BJ (cell line): ENCODE data around the gene LIMK1. TPM values are rescaled to one million over a fixed set of nuclear protein-coding genes. Genes with fewer than 3 reads are reported as not detected.

ENCODE experiments used
- CTCF ChIA-PET: fragments of 350-600 bp; formaldehyde crosslinking; extraction: SDS; loops from one replicate; lab custom pipeline; 2021; ENCODE audit warnings: antibody characterized with exemption, inconsistent platforms; lab: Yijun Ruan, JAX
- POLR2A ChIA-PET: fragments of 300-600 bp; sonication (Branson Sonifier 250); formaldehyde crosslinking; extraction: SDS; loops from one replicate; lab custom pipeline; 2021; ENCODE audit warnings: antibody characterized with exemption; lab: Charles Lee
- DNase-seq: peaks from one replicate; pipeline ENCODE4 v3.0.0-alpha.2; 2011; ENCODE audit warnings: low read depth
- H3K27me3 ChIP-seq: 2 replicates; pipeline ENCODE4 v1.6.0; 2011; ENCODE audit warnings: low read length; ENCODE audit not compliant: control insufficient read depth, insufficient read depth
- H3K36me3 ChIP-seq: 2 replicates; pipeline ENCODE4 v1.5.1; 2011; ENCODE audit warnings: low read length; ENCODE audit not compliant: control insufficient read depth, insufficient read depth
- H3K4me3 ChIP-seq: 2 replicates; pipeline ENCODE4 v1.5.1; 2011; ENCODE audit warnings: low read depth, mild to moderate bottlenecking, control low read depth, low read length
- polyA plus RNA-seq: library from polyadenylated mRNA; depleted of rRNA; stranded (reverse); fragments of >200 nt; gene quantifications from 2 replicates; pipeline ENCODE4 v1.2.3, GENCODE V29; 2011
- TF ChIP-seq, protein P1 (sequence below): IDR thresholded peaks from 2 replicates; pipeline ENCODE4 v1.5.1; 2011; ENCODE audit warnings: low read depth, mild to moderate bottlenecking, control low read depth, inconsistent platforms, low read length, moderate library complexity; ENCODE audit not compliant: insufficient read depth

LIMK1 gene
- polyA plus RNA-seq, 1 experiment: 45.7 TPM

DNA sequence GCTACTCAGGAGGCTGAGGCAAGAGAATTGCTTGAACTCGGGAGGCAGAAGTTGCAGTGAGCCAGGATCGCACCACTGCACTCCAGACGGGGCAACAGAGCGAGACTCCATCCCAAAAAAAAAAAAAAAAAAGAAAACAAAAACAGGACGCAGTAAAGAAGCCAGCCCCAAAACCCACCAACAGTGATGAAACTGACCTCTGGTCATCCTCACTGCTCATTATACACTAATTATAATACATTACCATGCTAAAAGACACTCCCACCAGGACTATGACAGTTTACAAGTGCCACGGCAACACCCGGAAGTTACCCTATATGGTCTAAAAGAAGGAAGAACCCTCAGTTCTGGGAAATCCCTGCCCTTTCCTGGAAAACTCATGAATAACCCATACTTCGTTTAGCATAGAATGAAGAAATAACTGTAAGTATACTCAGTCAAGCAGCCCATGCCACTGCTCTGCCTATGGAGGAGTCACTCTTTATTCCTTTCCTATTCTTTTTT is 50.6 kb downstream of the LIMK1 start:
- CTCF ChIA-PET: interaction anchor here (0.7 kb wide), 1 partner anchor 8 kb away, joined by 3 read pairs; no protein-coding TSS in a partner anchor
- DNase-seq: no peak

GRCh38 chr7:74138334-74138867 is 54.8 kb downstream of the LIMK1 start:
- DNase-seq: no peak
- no peak overlapping the region for H3K4me3 ChIP-seq
- H3K36me3 ChIP-seq: no peaks in the 10 kb centered on the region
- H3K27me3 ChIP-seq: no peaks in the 10 kb centered on the region
- CTCF ChIA-PET: interaction anchor here (1.4 kb wide), 1 partner anchor 8 kb away, joined by 3 read pairs; no protein-coding TSS in a partner anchor
- TF ChIP-seq, protein P1, sequence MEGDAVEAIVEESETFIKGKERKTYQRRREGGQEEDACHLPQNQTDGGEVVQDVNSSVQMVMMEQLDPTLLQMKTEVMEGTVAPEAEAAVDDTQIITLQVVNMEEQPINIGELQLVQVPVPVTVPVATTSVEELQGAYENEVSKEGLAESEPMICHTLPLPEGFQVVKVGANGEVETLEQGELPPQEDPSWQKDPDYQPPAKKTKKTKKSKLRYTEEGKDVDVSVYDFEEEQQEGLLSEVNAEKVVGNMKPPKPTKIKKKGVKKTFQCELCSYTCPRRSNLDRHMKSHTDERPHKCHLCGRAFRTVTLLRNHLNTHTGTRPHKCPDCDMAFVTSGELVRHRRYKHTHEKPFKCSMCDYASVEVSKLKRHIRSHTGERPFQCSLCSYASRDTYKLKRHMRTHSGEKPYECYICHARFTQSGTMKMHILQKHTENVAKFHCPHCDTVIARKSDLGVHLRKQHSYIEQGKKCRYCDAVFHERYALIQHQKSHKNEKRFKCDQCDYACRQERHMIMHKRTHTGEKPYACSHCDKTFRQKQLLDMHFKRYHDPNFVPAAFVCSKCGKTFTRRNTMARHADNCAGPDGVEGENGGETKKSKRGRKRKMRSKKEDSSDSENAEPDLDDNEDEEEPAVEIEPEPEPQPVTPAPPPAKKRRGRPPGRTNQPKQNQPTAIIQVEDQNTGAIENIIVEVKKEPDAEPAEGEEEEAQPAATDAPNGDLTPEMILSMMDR: no peak
- POLR2A ChIA-PET: no interaction called here

More for the DNA sequence above, 50.6 kb downstream of the LIMK1 start:
- TF ChIP-seq, protein P1: no peak
- Histone ChIP-seq H3K4me3 (no peak overlapping the region), H3K27me3 (no peaks in the 10 kb centered on the region), H3K36me3 (no peaks in the 10 kb centered on the region)
- POLR2A ChIA-PET: no interaction called here

GRCh38 chr7:74138945-74139843 is 55.6 kb downstream of the LIMK1 start:
- no peak for DNase-seq
- CTCF ChIA-PET: interaction anchor here (1.4 kb wide), 1 partner anchor 9 kb away, joined by 3 read pairs; no protein-coding TSS in a partner anchor
- H3K36me3 ChIP-seq: no peaks in the 10 kb centered on the region
- TF ChIP-seq, protein P1: no peak
- H3K27me3 ChIP-seq: no peaks in the 10 kb centered on the region
- POLR2A ChIA-PET: no interaction called here
- no peak overlapping the region for H3K4me3 ChIP-seq

GRCh38 chr7:74141705-74142104 is 58.1 kb downstream of the LIMK1 start:
- POLR2A ChIA-PET: interaction anchor here (0.7 kb wide), 1 partner anchor 38 kb away, joined by 8 read pairs; no protein-coding TSS in a partner anchor
- no peak for DNase-seq
- CTCF ChIA-PET: interaction anchor here (0.6 to 0.7 kb wide), 2 partner anchors 65 to 319 kb away, joined by 3 to 4 read pairs; no protein-coding TSS in a partner anchor
- no peaks in the 10 kb centered on the region for H3K36me3 ChIP-seq
- H3K27me3 ChIP-seq: no peaks in the 10 kb centered on the region
- TF ChIP-seq, protein P1: no peak
- H3K4me3 ChIP-seq: no peak overlapping the region

- Histone ChIP-seq H3K4me3 (no peak overlapping the region), H3K36me3 (no peaks in the 10 kb centered on the region), H3K27me3 (no peaks in the 10 kb centered on the region)
- no peak for DNase-seq
- TF ChIP-seq, protein P1: no peak
- ChIA-PET CTCF (no interaction called here), POLR2A (no interaction called here)
Observed at GRCh38 chr7:74143383-74143782, 59.8 kb downstream of the LIMK1 start.
